Natural killer cell (primary cell): ENCODE data around the gene RBM33. TPM values are rescaled to one million over a fixed set of nuclear protein-coding genes. Genes with fewer than 3 reads are reported as not detected.

Experiments
- ATAC-seq, 3 donors: fragments of 150-1000 bp in 2 of 3; fragments of 200-7000 bp in 1 of 3; cut with Tn5 transposase; 1 replicate in 1 of 3; 2 replicates in 2 of 3; pipeline ENCODE4 v1.10.0; 2021; ENCODE audit warnings: mild to moderate bottlenecking in 2 of 3, moderate library complexity in 2 of 3
- DNase-seq, 2 donors: peaks; one replicate each; pipeline versions ENCODE4 v3.0.0 to v3.0.0-alpha.2; 2013 to 2021; ENCODE audit warnings: mixed read lengths in 1 of 2
- H3K27ac ChIP-seq: one replicate; pipeline ENCODE4 v1.5.1; 2013; ENCODE audit warnings: mild to moderate bottlenecking, low read length
- H3K27me3 ChIP-seq: one replicate; pipeline ENCODE4 v1.6.1; 2013; ENCODE audit warnings: low read length; ENCODE audit not compliant: control insufficient read depth, insufficient read depth
- H3K36me3 ChIP-seq: one replicate; pipeline ENCODE4 v1.6.1; 2013; ENCODE audit warnings: low read length; ENCODE audit not compliant: control insufficient read depth, insufficient read depth
- H3K4me1 ChIP-seq: one replicate; pipeline ENCODE4 v1.6.1; 2013; ENCODE audit warnings: low read length; ENCODE audit not compliant: control insufficient read depth, insufficient read depth
- H3K4me3 ChIP-seq: one replicate; pipeline ENCODE4 v1.5.1; 2013; ENCODE audit warnings: low read length
- H3K9me3 ChIP-seq: one replicate; pipeline ENCODE4 v1.6.1; 2013; ENCODE audit warnings: low read length; ENCODE audit not compliant: control insufficient read depth, insufficient read depth
- H3K27ac Mint-ChIP-seq, 2 donors: one replicate each; pipeline ENCODE4 v1.8.0; 2022; ENCODE audit warnings: mild to moderate bottlenecking in 2 of 2, mixed read lengths in 2 of 2, moderate library complexity in 1 of 2
- H3K27me3 Mint-ChIP-seq, 2 donors: one replicate each; pipeline ENCODE4 v1.8.0; 2022; ENCODE audit warnings: low read depth in 2 of 2, mixed read lengths in 2 of 2
- H3K36me3 Mint-ChIP-seq: one replicate; pipeline ENCODE4 v1.8.0; 2022; ENCODE audit warnings: mixed read lengths
- H3K4me1 Mint-ChIP-seq, 2 donors: one replicate each; pipeline ENCODE4 v1.8.0; 2022; ENCODE audit warnings: mixed read lengths in 2 of 2
- H3K4me3 Mint-ChIP-seq: one replicate; pipeline ENCODE4 v1.8.0; 2022; ENCODE audit warnings: mild to moderate bottlenecking, moderate library complexity, mixed read lengths
- H3K9me3 Mint-ChIP-seq, 2 donors: one replicate each; pipeline ENCODE4 v1.8.0; 2022; ENCODE audit warnings: mixed read lengths in 2 of 2
- WGBS: methylation state at CpG from one replicate; pipeline ENCODE4 v1.1.7; 2013; ENCODE audit warnings: missing lambda C conversion rate; ENCODE audit not compliant: insufficient coverage; 5-methylcytosine and 5-hydroxymethylcytosine counted together
- intact Hi-C: fragments of 100-400 bp; cut with micrococcal nuclease; formaldehyde crosslinking; loops from one replicate; pipeline ENCODE4 v1.14.2; 2022
- total RNA-seq, 4 donors: library from RNA; stranded (reverse); fragments of 120-200 nt in 1 of 4; gene quantifications; one replicate each; pipeline versions ENCODE4 v1.2.3 to v1.2.4, GENCODE V29; 2013 to 2022
- TF ChIP-seq, protein P1 (sequence below): fragments of 200-600 bp; IDR thresholded peaks from one replicate; pipeline ENCODE4 v1.8.0; 2022; ENCODE audit warnings: antibody characterized with exemption

RBM33 gene
- total RNA-seq, 3 donors from 2014 or later (not counting 1 experiment from before 2014, with no cell fraction given): 161 to 182 (median 182) TPM

DNA sequence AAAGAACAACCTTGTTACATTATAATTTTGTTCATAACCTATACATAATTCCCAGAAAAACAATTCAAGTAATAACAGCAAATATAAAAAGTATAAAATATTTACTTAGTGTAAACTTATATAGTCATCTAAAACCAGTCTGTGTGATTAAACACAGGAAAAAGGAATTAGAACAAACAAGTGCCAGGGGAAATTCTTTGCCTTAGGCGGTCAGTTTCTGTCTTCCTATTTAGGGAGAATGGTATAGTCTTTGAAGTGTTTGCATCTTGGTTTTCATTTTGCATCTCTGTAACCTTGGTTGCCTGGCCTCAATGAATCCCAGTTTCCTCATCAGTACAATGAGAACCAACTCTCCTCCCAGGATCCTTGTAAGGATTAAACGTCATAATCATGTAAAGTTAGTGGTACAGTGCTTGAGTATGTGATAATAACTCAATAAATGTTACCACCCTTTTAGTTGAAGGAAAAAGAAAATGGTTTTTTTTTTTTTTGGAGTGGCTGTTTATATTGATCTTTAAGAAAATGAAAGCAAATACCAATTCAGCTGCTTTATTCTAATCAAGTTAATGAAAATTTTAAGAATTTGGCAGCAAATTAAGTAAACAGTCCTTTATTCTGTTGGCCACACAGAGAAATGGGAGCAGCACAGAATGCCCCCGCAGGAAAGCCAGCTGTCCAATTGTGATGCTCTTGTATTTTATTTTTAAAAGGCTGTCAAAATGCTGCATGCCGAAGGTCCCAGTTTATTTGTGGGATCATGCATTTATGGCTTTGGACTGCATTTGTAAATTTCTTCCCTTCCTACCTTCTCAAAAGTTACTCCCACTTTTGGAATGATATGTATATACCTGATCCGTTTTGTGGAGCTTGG lies 106.0 kb downstream of the RBM33 start:
- Mint-ChIP-seq H3K36me3 (no peaks in the 10 kb centered on the region), H3K27me3 (no peaks in the 10 kb centered on the region), H3K9me3 (no peaks in the 10 kb centered on the region), H3K4me3 (no peak overlapping the region), H3K4me1 (peaks cover 58 to 63% of the 10 kb centered on the region in 2 donors), H3K27ac (no peak overlapping the region)
- peaks cover 17% of the 10 kb centered on the region for H3K4me1 ChIP-seq
- intact Hi-C loops: no loop called here
- 97% methylated on average over 3 of the region's 5 CpGs for WGBS
- TF ChIP-seq, protein P1, sequence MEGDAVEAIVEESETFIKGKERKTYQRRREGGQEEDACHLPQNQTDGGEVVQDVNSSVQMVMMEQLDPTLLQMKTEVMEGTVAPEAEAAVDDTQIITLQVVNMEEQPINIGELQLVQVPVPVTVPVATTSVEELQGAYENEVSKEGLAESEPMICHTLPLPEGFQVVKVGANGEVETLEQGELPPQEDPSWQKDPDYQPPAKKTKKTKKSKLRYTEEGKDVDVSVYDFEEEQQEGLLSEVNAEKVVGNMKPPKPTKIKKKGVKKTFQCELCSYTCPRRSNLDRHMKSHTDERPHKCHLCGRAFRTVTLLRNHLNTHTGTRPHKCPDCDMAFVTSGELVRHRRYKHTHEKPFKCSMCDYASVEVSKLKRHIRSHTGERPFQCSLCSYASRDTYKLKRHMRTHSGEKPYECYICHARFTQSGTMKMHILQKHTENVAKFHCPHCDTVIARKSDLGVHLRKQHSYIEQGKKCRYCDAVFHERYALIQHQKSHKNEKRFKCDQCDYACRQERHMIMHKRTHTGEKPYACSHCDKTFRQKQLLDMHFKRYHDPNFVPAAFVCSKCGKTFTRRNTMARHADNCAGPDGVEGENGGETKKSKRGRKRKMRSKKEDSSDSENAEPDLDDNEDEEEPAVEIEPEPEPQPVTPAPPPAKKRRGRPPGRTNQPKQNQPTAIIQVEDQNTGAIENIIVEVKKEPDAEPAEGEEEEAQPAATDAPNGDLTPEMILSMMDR: no peak
- no peaks in the 10 kb centered on the region for H3K27me3 ChIP-seq
- H3K36me3 ChIP-seq: peaks cover 26% of the 10 kb centered on the region
- H3K9me3 ChIP-seq: no peaks in the 10 kb centered on the region
- ATAC-seq: no peak
- no peak overlapping the region for H3K4me3 ChIP-seq
- DNase-seq: no peak
- H3K27ac ChIP-seq: no peak overlapping the region

DNA sequence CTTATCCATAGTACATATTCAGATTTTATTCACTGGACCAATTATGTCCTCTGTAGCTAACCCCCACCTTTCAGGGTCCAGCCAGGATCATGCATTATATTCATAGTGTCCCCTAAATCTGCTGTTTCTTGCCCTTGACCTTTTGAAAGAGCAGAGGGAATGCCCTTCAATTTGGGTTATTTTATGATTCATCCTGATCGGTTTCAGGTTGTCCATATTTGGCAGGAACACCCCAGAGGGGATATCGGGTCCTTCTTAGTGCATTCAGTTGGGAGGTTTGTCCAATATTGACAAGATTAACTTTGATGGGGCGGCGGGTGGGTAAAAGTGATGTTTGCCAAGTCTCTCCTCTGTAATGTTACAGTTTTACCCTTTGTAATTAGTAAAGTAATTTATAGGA lies 106.9 kb downstream of the RBM33 start:
- TF ChIP-seq, protein P1: no peak
- intact Hi-C loops: no loop called here
- Mint-ChIP-seq H3K27me3 (no peaks in the 10 kb centered on the region), H3K9me3 (no peaks in the 10 kb centered on the region), H3K36me3 (no peaks in the 10 kb centered on the region), H3K4me1 (peaks cover 67 to 69% of the 10 kb centered on the region in 2 donors), H3K27ac (no peak overlapping the region), H3K4me3 (no peak overlapping the region)
- no peak for DNase-seq
- H3K4me1 ChIP-seq: peaks cover 17% of the 10 kb centered on the region
- no peak overlapping the region for H3K27ac ChIP-seq
- no peaks in the 10 kb centered on the region for H3K27me3 ChIP-seq
- WGBS: 91% methylated on average over 4 of the region's 4 CpGs
- ATAC-seq: no peak
- H3K9me3 ChIP-seq: no peaks in the 10 kb centered on the region
- H3K36me3 ChIP-seq: peaks cover 17% of the 10 kb centered on the region
- H3K4me3 ChIP-seq: no peak overlapping the region

DNA sequence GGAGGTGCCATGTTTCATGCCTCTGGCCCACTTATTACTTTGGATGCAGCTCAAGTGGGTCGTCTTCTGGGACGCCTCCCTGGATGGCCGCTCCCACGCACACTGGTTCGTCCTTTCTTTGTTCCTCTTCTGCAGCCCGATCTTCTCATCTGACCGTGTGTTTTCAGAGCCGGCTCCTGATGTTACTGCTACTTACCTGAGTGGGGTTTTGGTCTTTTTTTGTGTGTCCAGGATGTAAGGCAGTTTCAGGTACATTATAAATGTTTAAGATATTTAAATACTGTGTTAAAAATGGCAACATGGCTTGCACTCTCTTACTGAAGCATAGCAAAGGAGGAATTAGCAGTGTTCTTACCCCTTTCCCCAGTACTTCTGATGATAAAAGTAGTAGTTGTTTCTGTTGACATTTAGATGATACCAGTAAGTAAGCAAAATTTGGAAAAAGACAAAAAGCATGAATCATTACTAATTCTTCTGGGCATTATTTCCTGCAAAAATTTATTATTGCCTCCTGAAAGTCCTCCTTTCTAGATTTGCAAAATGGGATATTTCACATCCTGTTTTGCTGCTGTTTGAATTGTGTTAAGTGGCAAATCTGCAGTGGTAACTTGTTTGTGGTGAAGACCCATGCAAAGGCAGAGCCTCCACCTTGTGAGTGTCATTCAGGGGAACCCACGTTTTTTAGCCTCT lies 108.4 kb downstream of the RBM33 start:
- TF ChIP-seq, protein P1: no peak
- peak overlapping the region; percentile 84 for H3K4me3 Mint-ChIP-seq
- Histone ChIP-seq H3K4me3 (no peak overlapping the region), H3K4me1 (peaks cover 20% of the 10 kb centered on the region), H3K9me3 (no peaks in the 10 kb centered on the region), H3K27me3 (no peaks in the 10 kb centered on the region), H3K36me3 (peaks cover 10% of the 10 kb centered on the region), H3K27ac (no peak overlapping the region)
- no peaks in the 10 kb centered on the region for H3K36me3 Mint-ChIP-seq
- no peaks in the 10 kb centered on the region for H3K9me3 Mint-ChIP-seq
- H3K27ac Mint-ChIP-seq: peak overlapping the region; percentile 69 to 81
- WGBS: 75% methylated on average over 9 of the region's 9 CpGs
- peaks cover 73 to 80% of the 10 kb centered on the region in 2 donors for H3K4me1 Mint-ChIP-seq
- DNase-seq (no peak), ATAC-seq (peak in 2 of 3 donors; percentile 19 to 57)
- intact Hi-C loops: no loop called here
- H3K27me3 Mint-ChIP-seq: no peaks in the 10 kb centered on the region
